HepG2 (cell line): ENCODE measurements around the gene DNAJB2. TPM values are rescaled to one million over a fixed set of nuclear protein-coding genes. Genes with fewer than 3 reads are reported as not detected.

ENCODE experiments used
- ASH2L ChIP-seq: fragments of 300-600, 200-600 bp; sonication (generic); IDR thresholded peaks from 2 replicates; pipeline ENCODE4 v1.7.0; 2017; ENCODE audit warnings: low read depth, mild to moderate bottlenecking, moderate library complexity, mixed read lengths, low read length; ENCODE audit not compliant: insufficient read length
- ATF1 ChIP-seq: IDR thresholded peaks from 2 replicates; pipeline ENCODE4 v1.6.1; 2016; ENCODE audit warnings: mild to moderate bottlenecking, control low read depth
- BRD4 ChIP-seq: sonication (generic); formaldehyde crosslinking; IDR thresholded peaks from 2 replicates; pipeline ENCODE4 v1.4.0; 2020; ENCODE audit warnings: missing genetic modification reagents
- FOXP1 ChIP-seq, 2 experiments: fragments of 450-650 bp in 1 of 2; IDR thresholded peaks; 2 replicates each; pipeline ENCODE4 v1.6.1; 2017 to 2018; ENCODE audit warnings: antibody characterized with exemption in 1 of 2
- MAFG ChIP-seq: sonication (generic); formaldehyde crosslinking; IDR thresholded peaks from 2 replicates; pipeline ENCODE4 v1.5.1; 2020; ENCODE audit warnings: mild to moderate bottlenecking, missing genetic modification reagents
- NR2C2 ChIP-seq: sonication (generic); formaldehyde crosslinking; IDR thresholded peaks from 2 replicates; pipeline ENCODE4 v1.4.0; 2020; ENCODE audit warnings: missing genetic modification reagents, mild to moderate bottlenecking, moderate library complexity, borderline replicate concordance
- PAX8 ChIP-seq: sonication (generic); formaldehyde crosslinking; IDR thresholded peaks from 2 replicates; pipeline ENCODE4 v1.8.0; 2022; ENCODE audit warnings: mild to moderate bottlenecking, missing genetic modification reagents, borderline replicate concordance
- THYN1 ChIP-seq: sonication (generic); formaldehyde crosslinking; IDR thresholded peaks from 2 replicates; pipeline ENCODE4 v1.8.1; 2023; ENCODE audit warnings: low read depth, mild to moderate bottlenecking, moderate library complexity, missing genetic modification reagents, borderline replicate concordance
- YY1 ChIP-seq: IDR thresholded peaks from 2 replicates; pipeline ENCODE4 v1.6.1; 2011; ENCODE audit warnings: low read length, low read depth, moderate library complexity, mild to moderate bottlenecking; ENCODE audit not compliant: insufficient read depth, insufficient replicate concordance
- ZNF501 ChIP-seq: sonication (generic); formaldehyde crosslinking; IDR thresholded peaks from 2 replicates; pipeline ENCODE4 v1.5.1; 2020; ENCODE audit warnings: mild to moderate bottlenecking, moderate library complexity, missing genetic modification reagents
- polyA plus RNA-seq, 8 experiments: library from polyadenylated mRNA; depleted of rRNA in 3 of 8; stranded (reverse) in 7 of 8; unstranded in 1 of 8; fragments of >200 nt; fragmentation: Illumina TruSeq in 4 of 8; extraction: Trizol in 4 of 8; gene quantifications; 2 replicates each; pipeline versions ENCODE4 v1.2.1 to v1.2.3, GENCODE V29; 2011 to 2016; ENCODE audit warnings: low read depth in 4 of 8, missing spikeins in 1 of 8, mixed read lengths in 1 of 8; ENCODE audit not compliant: insufficient read depth in 1 of 8
- total RNA-seq, 5 experiments: library from RNA; depleted of rRNA; stranded (reverse); fragments of >200 nt; fragmentation: Illumina TruSeq; extraction: Trizol; gene quantifications; 2 replicates each; pipeline ENCODE4 v1.2.3, GENCODE V29; 2016; ENCODE audit warnings: low read depth in 1 of 5
- TF ChIP-seq, protein P1 (sequence below): sonication (generic); formaldehyde crosslinking; conservative IDR thresholded peaks from 2 replicates; pipeline ENCODE4 v1.8.0; 2022; ENCODE audit warnings: mild to moderate bottlenecking, moderate library complexity, missing genetic modification reagents
- TF ChIP-seq, protein P2 (sequence below): sonication (generic); formaldehyde crosslinking; IDR thresholded peaks from 2 replicates; pipeline ENCODE4 v1.4.0; 2020; ENCODE audit warnings: mild to moderate bottlenecking, missing genetic modification reagents, borderline replicate concordance
- TF ChIP-seq, protein P3 (sequence below): IDR thresholded peaks from 2 replicates; pipeline ENCODE4 v1.6.1; 2016; ENCODE audit warnings: low read depth, missing genetic modification reagents, missing compliant biosample characterization

The DNAJB2 gene
- total and polyA plus RNA-seq, 2 of the 13 experiments (the other 11 are each of a cell fraction or from before 2014, with no cell fraction given): 21.3 to 31.1 TPM

DNA sequence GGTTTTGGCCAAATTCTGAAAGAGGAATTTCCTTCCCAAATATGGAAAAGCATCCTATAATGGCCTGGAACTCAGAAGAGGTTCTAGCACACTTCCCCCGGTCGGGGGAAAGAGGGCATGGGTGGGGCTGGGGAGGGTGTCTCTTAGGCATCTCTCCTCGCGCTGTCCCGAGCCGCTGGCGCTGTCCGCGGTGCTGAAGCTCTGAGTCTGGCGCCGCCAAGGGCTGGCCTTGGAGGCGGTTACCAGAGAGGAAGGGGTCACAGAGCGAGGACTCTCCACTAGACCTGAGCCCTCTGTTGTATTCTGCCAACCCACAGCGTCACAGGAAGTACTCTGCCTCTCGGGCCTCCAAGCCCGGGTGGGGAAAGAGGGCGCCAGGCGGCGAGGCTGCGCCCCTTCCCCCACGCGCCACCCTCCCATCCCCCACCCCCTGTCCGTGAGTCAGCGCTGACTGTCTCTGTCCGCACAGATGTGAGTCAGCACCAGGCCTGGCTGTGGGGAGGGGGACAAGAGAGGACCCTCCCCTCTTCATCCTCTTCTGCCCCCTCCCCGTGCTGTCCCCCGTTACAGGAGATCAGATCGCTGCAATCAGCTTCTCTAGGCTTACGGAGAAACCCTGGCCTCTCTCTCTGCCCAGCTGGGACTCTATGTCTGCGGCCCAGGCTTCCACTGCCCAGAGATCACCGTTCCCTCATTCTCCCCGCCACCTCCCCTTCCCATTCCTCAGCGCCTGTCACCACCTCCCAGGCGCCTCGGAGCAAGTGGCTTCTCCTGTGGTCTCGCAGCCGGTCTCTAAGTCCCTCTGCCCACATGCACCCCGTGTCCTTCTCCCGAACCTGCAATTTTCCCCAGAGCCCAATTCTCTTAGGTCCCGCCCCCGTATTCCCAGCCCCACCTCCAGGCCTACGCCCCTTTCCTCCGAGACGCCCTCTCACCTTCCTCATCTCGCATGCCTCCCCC is 29.3 kb downstream of the DNAJB2 start (continued):
- TF ChIP-seq, protein P1, sequence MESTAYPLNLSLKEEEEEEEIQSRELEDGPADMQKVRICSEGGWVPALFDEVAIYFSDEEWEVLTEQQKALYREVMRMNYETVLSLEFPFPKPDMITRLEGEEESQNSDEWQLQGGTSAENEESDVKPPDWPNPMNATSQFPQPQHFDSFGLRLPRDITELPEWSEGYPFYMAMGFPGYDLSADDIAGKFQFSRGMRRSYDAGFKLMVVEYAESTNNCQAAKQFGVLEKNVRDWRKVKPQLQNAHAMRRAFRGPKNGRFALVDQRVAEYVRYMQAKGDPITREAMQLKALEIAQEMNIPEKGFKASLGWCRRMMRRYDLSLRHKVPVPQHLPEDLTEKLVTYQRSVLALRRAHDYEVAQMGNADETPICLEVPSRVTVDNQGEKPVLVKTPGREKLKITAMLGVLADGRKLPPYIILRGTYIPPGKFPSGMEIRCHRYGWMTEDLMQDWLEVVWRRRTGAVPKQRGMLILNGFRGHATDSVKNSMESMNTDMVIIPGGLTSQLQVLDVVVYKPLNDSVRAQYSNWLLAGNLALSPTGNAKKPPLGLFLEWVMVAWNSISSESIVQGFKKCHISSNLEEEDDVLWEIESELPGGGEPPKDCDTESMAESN (CRISPR knock-in tag): peak; percentile 93; the same call in 1 of the 2 replicates
- TF ChIP-seq MAFG (CRISPR knock-in tag): no peak; the same call in 1 of the 2 replicates
- no peak for TF ChIP-seq FOXP1 (IDR thresholded peaks at IDR 0.05)
- TF ChIP-seq FOXP1 (CRISPR knock-in tag; IDR thresholded peaks at IDR 0.05): no peak
- 0 out of 2 replicates have a peak, but pooled peaks have one; percentile 44 for TF ChIP-seq NR2C2 (CRISPR knock-in tag)
- TF ChIP-seq ZNF501 (CRISPR knock-in tag): peak; percentile 72
- no peak for TF ChIP-seq ASH2L
- peak; percentile 97; the same call in 1 of the 2 replicates for TF ChIP-seq PAX8 (CRISPR knock-in tag)
- TF ChIP-seq BRD4 (CRISPR knock-in tag): no peak
- TF ChIP-seq, protein P2, sequence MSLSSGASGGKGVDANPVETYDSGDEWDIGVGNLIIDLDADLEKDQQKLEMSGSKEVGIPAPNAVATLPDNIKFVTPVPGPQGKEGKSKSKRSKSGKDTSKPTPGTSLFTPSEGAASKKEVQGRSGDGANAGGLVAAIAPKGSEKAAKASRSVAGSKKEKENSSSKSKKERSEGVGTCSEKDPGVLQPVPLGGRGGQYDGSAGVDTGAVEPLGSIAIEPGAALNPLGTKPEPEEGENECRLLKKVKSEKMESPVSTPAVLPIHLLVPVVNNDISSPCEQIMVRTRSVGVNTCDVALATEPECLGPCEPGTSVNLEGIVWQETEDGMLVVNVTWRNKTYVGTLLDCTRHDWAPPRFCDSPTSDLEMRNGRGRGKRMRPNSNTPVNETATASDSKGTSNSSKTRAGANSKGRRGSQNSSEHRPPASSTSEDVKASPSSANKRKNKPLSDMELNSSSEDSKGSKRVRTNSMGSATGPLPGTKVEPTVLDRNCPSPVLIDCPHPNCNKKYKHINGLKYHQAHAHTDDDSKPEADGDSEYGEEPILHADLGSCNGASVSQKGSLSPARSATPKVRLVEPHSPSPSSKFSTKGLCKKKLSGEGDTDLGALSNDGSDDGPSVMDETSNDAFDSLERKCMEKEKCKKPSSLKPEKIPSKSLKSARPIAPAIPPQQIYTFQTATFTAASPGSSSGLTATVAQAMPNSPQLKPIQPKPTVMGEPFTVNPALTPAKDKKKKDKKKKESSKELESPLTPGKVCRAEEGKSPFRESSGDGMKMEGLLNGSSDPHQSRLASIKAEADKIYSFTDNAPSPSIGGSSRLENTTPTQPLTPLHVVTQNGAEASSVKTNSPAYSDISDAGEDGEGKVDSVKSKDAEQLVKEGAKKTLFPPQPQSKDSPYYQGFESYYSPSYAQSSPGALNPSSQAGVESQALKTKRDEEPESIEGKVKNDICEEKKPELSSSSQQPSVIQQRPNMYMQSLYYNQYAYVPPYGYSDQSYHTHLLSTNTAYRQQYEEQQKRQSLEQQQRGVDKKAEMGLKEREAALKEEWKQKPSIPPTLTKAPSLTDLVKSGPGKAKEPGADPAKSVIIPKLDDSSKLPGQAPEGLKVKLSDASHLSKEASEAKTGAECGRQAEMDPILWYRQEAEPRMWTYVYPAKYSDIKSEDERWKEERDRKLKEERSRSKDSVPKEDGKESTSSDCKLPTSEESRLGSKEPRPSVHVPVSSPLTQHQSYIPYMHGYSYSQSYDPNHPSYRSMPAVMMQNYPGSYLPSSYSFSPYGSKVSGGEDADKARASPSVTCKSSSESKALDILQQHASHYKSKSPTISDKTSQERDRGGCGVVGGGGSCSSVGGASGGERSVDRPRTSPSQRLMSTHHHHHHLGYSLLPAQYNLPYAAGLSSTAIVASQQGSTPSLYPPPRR (CRISPR knock-in tag): peak; percentile 28; the same call in 1 of the 2 replicates
- TF ChIP-seq, protein P3, sequence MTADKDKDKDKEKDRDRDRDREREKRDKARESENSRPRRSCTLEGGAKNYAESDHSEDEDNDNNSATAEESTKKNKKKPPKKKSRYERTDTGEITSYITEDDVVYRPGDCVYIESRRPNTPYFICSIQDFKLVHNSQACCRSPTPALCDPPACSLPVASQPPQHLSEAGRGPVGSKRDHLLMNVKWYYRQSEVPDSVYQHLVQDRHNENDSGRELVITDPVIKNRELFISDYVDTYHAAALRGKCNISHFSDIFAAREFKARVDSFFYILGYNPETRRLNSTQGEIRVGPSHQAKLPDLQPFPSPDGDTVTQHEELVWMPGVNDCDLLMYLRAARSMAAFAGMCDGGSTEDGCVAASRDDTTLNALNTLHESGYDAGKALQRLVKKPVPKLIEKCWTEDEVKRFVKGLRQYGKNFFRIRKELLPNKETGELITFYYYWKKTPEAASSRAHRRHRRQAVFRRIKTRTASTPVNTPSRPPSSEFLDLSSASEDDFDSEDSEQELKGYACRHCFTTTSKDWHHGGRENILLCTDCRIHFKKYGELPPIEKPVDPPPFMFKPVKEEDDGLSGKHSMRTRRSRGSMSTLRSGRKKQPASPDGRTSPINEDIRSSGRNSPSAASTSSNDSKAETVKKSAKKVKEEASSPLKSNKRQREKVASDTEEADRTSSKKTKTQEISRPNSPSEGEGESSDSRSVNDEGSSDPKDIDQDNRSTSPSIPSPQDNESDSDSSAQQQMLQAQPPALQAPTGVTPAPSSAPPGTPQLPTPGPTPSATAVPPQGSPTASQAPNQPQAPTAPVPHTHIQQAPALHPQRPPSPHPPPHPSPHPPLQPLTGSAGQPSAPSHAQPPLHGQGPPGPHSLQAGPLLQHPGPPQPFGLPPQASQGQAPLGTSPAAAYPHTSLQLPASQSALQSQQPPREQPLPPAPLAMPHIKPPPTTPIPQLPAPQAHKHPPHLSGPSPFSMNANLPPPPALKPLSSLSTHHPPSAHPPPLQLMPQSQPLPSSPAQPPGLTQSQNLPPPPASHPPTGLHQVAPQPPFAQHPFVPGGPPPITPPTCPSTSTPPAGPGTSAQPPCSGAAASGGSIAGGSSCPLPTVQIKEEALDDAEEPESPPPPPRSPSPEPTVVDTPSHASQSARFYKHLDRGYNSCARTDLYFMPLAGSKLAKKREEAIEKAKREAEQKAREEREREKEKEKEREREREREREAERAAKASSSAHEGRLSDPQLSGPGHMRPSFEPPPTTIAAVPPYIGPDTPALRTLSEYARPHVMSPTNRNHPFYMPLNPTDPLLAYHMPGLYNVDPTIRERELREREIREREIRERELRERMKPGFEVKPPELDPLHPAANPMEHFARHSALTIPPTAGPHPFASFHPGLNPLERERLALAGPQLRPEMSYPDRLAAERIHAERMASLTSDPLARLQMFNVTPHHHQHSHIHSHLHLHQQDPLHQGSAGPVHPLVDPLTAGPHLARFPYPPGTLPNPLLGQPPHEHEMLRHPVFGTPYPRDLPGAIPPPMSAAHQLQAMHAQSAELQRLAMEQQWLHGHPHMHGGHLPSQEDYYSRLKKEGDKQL: no peak
- TF ChIP-seq ATF1: no peak
- TF ChIP-seq YY1: no peak
- TF ChIP-seq THYN1 (CRISPR knock-in tag): no peak
